H9 (cell line): ENCODE data around the gene CD52. TPM values are rescaled to one million over a fixed set of nuclear protein-coding genes. Genes with fewer than 3 reads are reported as not detected.

Experiments used
- DNase-seq: peaks from one replicate; pipeline ENCODE4 v3.0.0-alpha.2; 2017
- H2AFZ ChIP-seq: one replicate; pipeline ENCODE4 v1.6.1; 2013; ENCODE audit warnings: mild to moderate bottlenecking, low read length, control low read depth, moderate library complexity
- H2AK5ac ChIP-seq: 2 replicates; pipeline ENCODE4 v1.6.1; 2013; ENCODE audit warnings: low read length, control low read depth, mixed read lengths; ENCODE audit not compliant: insufficient read length
- H2BK120ac ChIP-seq: one replicate; pipeline ENCODE4 v1.6.1; 2013; ENCODE audit warnings: low read depth, mild to moderate bottlenecking, low read length, control low read depth, inconsistent platforms; ENCODE audit not compliant: poor library complexity, severe bottlenecking
- H2BK12ac ChIP-seq: 2 replicates; pipeline ENCODE4 v1.6.1; 2013; ENCODE audit warnings: low read length, control low read depth, mixed read lengths, low read depth; ENCODE audit not compliant: insufficient read length
- H2BK15ac ChIP-seq: 2 replicates; pipeline ENCODE4 v1.6.1; 2013; ENCODE audit warnings: low read depth, low read length, control low read depth
- H2BK20ac ChIP-seq: one replicate; pipeline ENCODE4 v1.6.1; 2013; ENCODE audit warnings: low read depth, mild to moderate bottlenecking, low read length, control low read depth, inconsistent platforms; ENCODE audit not compliant: poor library complexity, severe bottlenecking
- H2BK5ac ChIP-seq: 2 replicates; pipeline ENCODE4 v1.6.1; 2013; ENCODE audit warnings: low read length, control low read depth, mixed read lengths; ENCODE audit not compliant: insufficient read length
- H3K14ac ChIP-seq: 2 replicates; pipeline ENCODE4 v1.6.1; 2013; ENCODE audit warnings: low read length, control low read depth; ENCODE audit not compliant: insufficient read depth
- H3K18ac ChIP-seq: 2 replicates; pipeline ENCODE4 v1.6.1; 2013; ENCODE audit warnings: low read depth, mild to moderate bottlenecking, mixed read lengths, low read length, control low read depth; ENCODE audit not compliant: insufficient read length
- H3K23ac ChIP-seq: 2 replicates; pipeline ENCODE4 v1.6.1; 2013; ENCODE audit warnings: low read length, control low read depth, mixed read lengths, low read depth; ENCODE audit not compliant: insufficient read length
- H3K23me2 ChIP-seq: 2 replicates; pipeline ENCODE4 v1.6.1; 2013; ENCODE audit warnings: low read depth, mild to moderate bottlenecking, mixed read lengths, low read length, control low read depth; ENCODE audit not compliant: insufficient read length, poor library complexity, severe bottlenecking
- H3K27ac ChIP-seq: 2 replicates; pipeline ENCODE4 v1.5.1; 2013; ENCODE audit warnings: low read length, control low read depth, mixed read lengths, low read depth; ENCODE audit not compliant: insufficient read length
- H3K27me3 ChIP-seq: 2 replicates; pipeline ENCODE4 v1.6.1; 2013; ENCODE audit warnings: low read length, control low read depth, inconsistent platforms; ENCODE audit not compliant: insufficient read depth
- H3K4ac ChIP-seq: 2 replicates; pipeline ENCODE4 v1.6.1; 2013; ENCODE audit warnings: low read depth, mild to moderate bottlenecking, control low read depth, inconsistent platforms, low read length, moderate library complexity
- H3K4me1 ChIP-seq: 2 replicates; pipeline ENCODE4 v1.6.1; 2013; ENCODE audit warnings: low read length, control low read depth, inconsistent platforms; ENCODE audit not compliant: insufficient read depth
- H3K4me2 ChIP-seq: 2 replicates; pipeline ENCODE4 v1.6.1; 2013; ENCODE audit warnings: low read length, control low read depth, mixed read lengths; ENCODE audit not compliant: insufficient read length, insufficient read depth
- H3K56ac ChIP-seq: 2 replicates; pipeline ENCODE4 v1.6.1; 2013; ENCODE audit warnings: low read depth, mild to moderate bottlenecking, mixed read lengths, low read length, control low read depth; ENCODE audit not compliant: insufficient read length
- H3K79me1 ChIP-seq: 2 replicates; pipeline ENCODE4 v1.6.1; 2013; ENCODE audit warnings: low read depth, mild to moderate bottlenecking, moderate library complexity, low read length, control low read depth, inconsistent platforms; ENCODE audit not compliant: insufficient read depth, poor library complexity, severe bottlenecking
- H3K79me2 ChIP-seq: 2 replicates; pipeline ENCODE4 v1.6.1; 2013; ENCODE audit warnings: low read length, control low read depth, inconsistent platforms; ENCODE audit not compliant: insufficient read depth
- H3K9ac ChIP-seq: 2 replicates; pipeline ENCODE4 v1.6.1; 2013; ENCODE audit warnings: low read length, control low read depth, mixed read lengths; ENCODE audit not compliant: insufficient read length; ENCODE audit errors: extremely low read depth
- H3K9me3 ChIP-seq: one replicate; pipeline ENCODE4 v1.6.1; 2013; ENCODE audit warnings: low read depth, low read length, inconsistent platforms; ENCODE audit not compliant: control insufficient read depth
- H3T11ph ChIP-seq: one replicate; pipeline ENCODE4 v1.6.1; 2013; ENCODE audit warnings: mild to moderate bottlenecking, low read length, control low read depth, inconsistent platforms
- H4K20me1 ChIP-seq: one replicate; pipeline ENCODE4 v1.6.1; 2013; ENCODE audit not compliant: control insufficient read depth, insufficient read length, insufficient read depth
- H4K5ac ChIP-seq: 2 replicates; pipeline ENCODE4 v1.6.1; 2013; ENCODE audit warnings: low read depth, mild to moderate bottlenecking, mixed read lengths, low read length, control low read depth; ENCODE audit not compliant: insufficient read length
- H4K8ac ChIP-seq: replicated peaks from 2 replicates; pipeline ENCODE4 v1.6.1; 2013; ENCODE audit warnings: low read length, control low read depth, mixed read lengths, low read depth; ENCODE audit not compliant: insufficient read length
- H4K91ac ChIP-seq: 2 replicates; pipeline ENCODE4 v1.6.1; 2013; ENCODE audit warnings: low read depth, mild to moderate bottlenecking, moderate library complexity, mixed read lengths, low read length, control low read depth; ENCODE audit not compliant: insufficient read length
- H3K27ac Mint-ChIP-seq, 3 experiments: 2 replicates in 2 of 3; 3 replicates in 1 of 3; pipeline ENCODE4 v1.8.0; 2020 to 2021; ENCODE audit warnings: mixed read lengths in 3 of 3, mild to moderate bottlenecking in 1 of 3, moderate library complexity in 1 of 3
- H3K27me3 Mint-ChIP-seq: 2 replicates; pipeline ENCODE4 v1.8.0; 2021; ENCODE audit warnings: low read depth, mild to moderate bottlenecking, moderate library complexity, mixed read lengths
- H3K36me3 Mint-ChIP-seq, 3 experiments: 2 replicates in 2 of 3; 3 replicates in 1 of 3; pipeline ENCODE4 v1.8.0; 2020 to 2021; ENCODE audit warnings: low read depth in 3 of 3, mixed read lengths in 3 of 3; ENCODE audit not compliant: insufficient read depth in 1 of 3
- H3K4me1 Mint-ChIP-seq, 2 experiments: 2 replicates each; pipeline ENCODE4 v1.8.0; 2020; ENCODE audit warnings: mixed read lengths in 2 of 2
- H3K4me3 Mint-ChIP-seq, 2 experiments: 2 replicates in 1 of 2; 3 replicates in 1 of 2; pipeline ENCODE4 v1.8.0; 2020 to 2021; ENCODE audit warnings: mild to moderate bottlenecking in 2 of 2, mixed read lengths in 2 of 2, moderate library complexity in 1 of 2
- H3K9me3 Mint-ChIP-seq, 2 experiments: 2 replicates in 1 of 2; 3 replicates in 1 of 2; pipeline ENCODE4 v1.8.0; 2020; ENCODE audit warnings: mild to moderate bottlenecking in 2 of 2, mixed read lengths in 2 of 2, moderate library complexity in 1 of 2
- WGBS: extraction: QIAGEN DNeasy Blood & Tissue Kit; methylation state at CpG from one replicate; pipeline ENCODE4 v1.1.7; 2013; ENCODE audit warnings: missing lambda C conversion rate, low lambda C conversion rate, mixed read lengths; ENCODE audit not compliant: insufficient read length; ENCODE audit errors: extremely low coverage; 5-methylcytosine and 5-hydroxymethylcytosine counted together
- total RNA-seq: library from RNA; stranded (reverse); gene quantifications from 2 replicates; pipeline ENCODE4 v1.2.1, GENCODE V29; 2021
- TF ChIP-seq, protein P1 (sequence below): fragments of 200-600 bp; sonication (generic); conservative IDR thresholded peaks from 3 replicates; pipeline ENCODE4 v1.8.0; 2021; ENCODE audit warnings: antibody characterized with exemption, mild to moderate bottlenecking

CD52 gene
- total RNA-seq, 1 experiment from 2014 or later, result 4.1 TPM

DNA sequence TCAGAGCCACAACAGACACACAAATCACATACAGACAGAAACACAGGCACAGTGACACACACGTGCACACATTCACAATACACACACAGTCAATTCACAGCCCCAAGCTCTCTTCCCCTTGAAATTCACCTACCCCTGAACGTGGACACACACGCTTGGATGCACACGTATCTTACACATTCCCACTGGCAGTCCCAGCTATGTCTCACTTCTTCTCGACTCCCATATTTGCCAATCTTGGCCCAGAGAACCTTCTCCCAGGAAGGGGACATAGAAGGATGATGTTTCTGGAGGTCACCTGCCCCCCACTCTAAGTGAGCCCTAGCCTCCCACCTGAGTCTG, 34.6 kb downstream of the CD52 start:
- H3K9ac ChIP-seq, result no peak overlapping the region
- no peak overlapping the region for H2BK15ac ChIP-seq
- H3K27me3 Mint-ChIP-seq, result no peaks in the 10 kb centered on the region
- no peaks in the 10 kb centered on the region for H3K79me2 ChIP-seq
- no peaks in the 10 kb centered on the region for H3K9me3 Mint-ChIP-seq
- H3T11ph ChIP-seq, result no peak overlapping the region
- TF ChIP-seq, protein P1, sequence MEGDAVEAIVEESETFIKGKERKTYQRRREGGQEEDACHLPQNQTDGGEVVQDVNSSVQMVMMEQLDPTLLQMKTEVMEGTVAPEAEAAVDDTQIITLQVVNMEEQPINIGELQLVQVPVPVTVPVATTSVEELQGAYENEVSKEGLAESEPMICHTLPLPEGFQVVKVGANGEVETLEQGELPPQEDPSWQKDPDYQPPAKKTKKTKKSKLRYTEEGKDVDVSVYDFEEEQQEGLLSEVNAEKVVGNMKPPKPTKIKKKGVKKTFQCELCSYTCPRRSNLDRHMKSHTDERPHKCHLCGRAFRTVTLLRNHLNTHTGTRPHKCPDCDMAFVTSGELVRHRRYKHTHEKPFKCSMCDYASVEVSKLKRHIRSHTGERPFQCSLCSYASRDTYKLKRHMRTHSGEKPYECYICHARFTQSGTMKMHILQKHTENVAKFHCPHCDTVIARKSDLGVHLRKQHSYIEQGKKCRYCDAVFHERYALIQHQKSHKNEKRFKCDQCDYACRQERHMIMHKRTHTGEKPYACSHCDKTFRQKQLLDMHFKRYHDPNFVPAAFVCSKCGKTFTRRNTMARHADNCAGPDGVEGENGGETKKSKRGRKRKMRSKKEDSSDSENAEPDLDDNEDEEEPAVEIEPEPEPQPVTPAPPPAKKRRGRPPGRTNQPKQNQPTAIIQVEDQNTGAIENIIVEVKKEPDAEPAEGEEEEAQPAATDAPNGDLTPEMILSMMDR, result no peak
- H3K23ac ChIP-seq, result no peak overlapping the region
- no peaks in the 10 kb centered on the region for H3K9me3 ChIP-seq
- no peak overlapping the region for H3K18ac ChIP-seq
- peaks cover 34 to 44% of the 10 kb centered on the region in 2 experiments for H3K4me1 Mint-ChIP-seq
- H4K91ac ChIP-seq, result no peak overlapping the region
- no peak overlapping the region for H2AK5ac ChIP-seq
- no peak for DNase-seq
- H2AFZ ChIP-seq, result no peak overlapping the region
- H3K36me3 Mint-ChIP-seq, result no peaks in the 10 kb centered on the region
- no peaks in the 10 kb centered on the region for H3K79me1 ChIP-seq
- no peak overlapping the region for H3K4ac ChIP-seq
- H3K23me2 ChIP-seq, result no peaks in the 10 kb centered on the region
- H3K4me2 ChIP-seq, result no peak overlapping the region
- no peak overlapping the region for H2BK5ac ChIP-seq
- H4K5ac ChIP-seq, result no peak overlapping the region
- H2BK20ac ChIP-seq, result no peak overlapping the region
- H3K4me3 Mint-ChIP-seq, result no peak overlapping the region
- WGBS, result no CpG with 5 or more reads among the region's 5 CpGs
- no peak overlapping the region for H3K56ac ChIP-seq
- H3K27ac Mint-ChIP-seq, result peak overlapping the region in 2 of 3 experiments; percentile 1 to 2; a peak in 3 of 7 replicates
- no peak overlapping the region for H2BK120ac ChIP-seq
- H4K20me1 ChIP-seq, result no peaks in the 10 kb centered on the region
- no peak overlapping the region for H3K27ac ChIP-seq
- H4K8ac ChIP-seq, result no peak overlapping the region
- no peak overlapping the region for H3K14ac ChIP-seq
- no peak overlapping the region for H2BK12ac ChIP-seq
- H3K27me3 ChIP-seq, result no peaks in the 10 kb centered on the region
- peaks cover 3% of the 10 kb centered on the region for H3K4me1 ChIP-seq
